Lower leg skin (tissue), 4 donors: ENCODE measurements around the gene LYG1. TPM values are rescaled to one million over a fixed set of nuclear protein-coding genes. Genes with fewer than 3 reads are reported as not detected.

Experiments
- DNase-seq, 2 donors: peaks; one replicate each; pipeline ENCODE4 v3.0.0-alpha.2; 2019; ENCODE audit warnings: low spot score in 2 of 2
- H3K4me3 ChIP-seq: fragments of 200-600 bp; sonication (generic); 2 replicates; pipeline ENCODE4 v1.5.1; 2017; ENCODE audit warnings: mild to moderate bottlenecking, low read depth; ENCODE audit not compliant: poor library complexity, severe bottlenecking
- POLR2A ChIP-seq, 2 donors: fragments of 450-650 bp; IDR thresholded peaks; one replicate each; pipeline ENCODE4 v1.6.1; 2016 to 2017; ENCODE audit warnings: antibody characterized with exemption in 2 of 2, mild to moderate bottlenecking in 1 of 2, moderate library complexity in 1 of 2
- WGBS, 2 donors: methylation state at CpG; one replicate each; pipeline ENCODE4 v1.1.5; 2018; 5-methylcytosine and 5-hydroxymethylcytosine counted together
- intact Hi-C: fragments of 100-400 bp; cut with DNase I; formaldehyde crosslinking; loops from one replicate; pipeline ENCODE4 v1.15.0; 2023; ENCODE audit warnings: low total_unique reads
- total RNA-seq, 4 donors: library from RNA; depleted of rRNA; stranded (reverse); fragments of >200 nt; gene quantifications; one replicate each; pipeline ENCODE4 v1.1.0, GENCODE V29; 2016
- TF ChIP-seq, protein P1 (sequence below), 3 donors: fragments of 450-650 bp; IDR thresholded peaks; one replicate each; pipeline ENCODE4 v1.5.1; 2016; ENCODE audit warnings: antibody characterized with exemption in 3 of 3, mild to moderate bottlenecking in 3 of 3, moderate library complexity in 2 of 3

LYG1 gene
- total RNA-seq, 4 donors from 2014 or later, result 0.97 to 1.7 TPM; not detected in 2

DNA sequence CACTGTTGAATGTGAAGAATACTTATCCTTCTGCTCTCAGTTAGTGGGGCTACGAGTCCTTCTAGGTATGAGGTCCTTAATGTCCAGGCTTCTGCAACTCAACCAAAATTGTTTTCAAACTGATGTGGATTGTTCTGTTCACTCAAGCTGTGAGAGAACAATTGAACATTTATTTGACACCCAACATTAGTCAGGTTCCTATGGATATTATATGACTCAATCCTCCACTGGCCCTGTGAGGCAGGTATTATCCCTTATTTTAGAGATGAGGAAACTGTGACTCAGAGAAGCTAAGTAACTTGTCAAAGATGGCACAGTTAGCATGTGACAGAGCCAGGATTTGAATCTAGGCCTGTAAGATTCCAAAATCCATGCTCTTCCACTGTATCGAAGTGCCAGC is 44.3 kb downstream of the LYG1 start:
- no peak for DNase-seq
- WGBS, 2 donors, result 93 to 94% methylated on average over 2 of the region's 2 CpGs
- intact Hi-C loops, result no loop called here
- TF ChIP-seq, protein P1, sequence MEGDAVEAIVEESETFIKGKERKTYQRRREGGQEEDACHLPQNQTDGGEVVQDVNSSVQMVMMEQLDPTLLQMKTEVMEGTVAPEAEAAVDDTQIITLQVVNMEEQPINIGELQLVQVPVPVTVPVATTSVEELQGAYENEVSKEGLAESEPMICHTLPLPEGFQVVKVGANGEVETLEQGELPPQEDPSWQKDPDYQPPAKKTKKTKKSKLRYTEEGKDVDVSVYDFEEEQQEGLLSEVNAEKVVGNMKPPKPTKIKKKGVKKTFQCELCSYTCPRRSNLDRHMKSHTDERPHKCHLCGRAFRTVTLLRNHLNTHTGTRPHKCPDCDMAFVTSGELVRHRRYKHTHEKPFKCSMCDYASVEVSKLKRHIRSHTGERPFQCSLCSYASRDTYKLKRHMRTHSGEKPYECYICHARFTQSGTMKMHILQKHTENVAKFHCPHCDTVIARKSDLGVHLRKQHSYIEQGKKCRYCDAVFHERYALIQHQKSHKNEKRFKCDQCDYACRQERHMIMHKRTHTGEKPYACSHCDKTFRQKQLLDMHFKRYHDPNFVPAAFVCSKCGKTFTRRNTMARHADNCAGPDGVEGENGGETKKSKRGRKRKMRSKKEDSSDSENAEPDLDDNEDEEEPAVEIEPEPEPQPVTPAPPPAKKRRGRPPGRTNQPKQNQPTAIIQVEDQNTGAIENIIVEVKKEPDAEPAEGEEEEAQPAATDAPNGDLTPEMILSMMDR (IDR thresholded peaks at IDR 0.05), result no peak
- TF ChIP-seq POLR2A (IDR thresholded peaks at IDR 0.05), result no peak
- H3K4me3 ChIP-seq, result no peak overlapping the region

DNA sequence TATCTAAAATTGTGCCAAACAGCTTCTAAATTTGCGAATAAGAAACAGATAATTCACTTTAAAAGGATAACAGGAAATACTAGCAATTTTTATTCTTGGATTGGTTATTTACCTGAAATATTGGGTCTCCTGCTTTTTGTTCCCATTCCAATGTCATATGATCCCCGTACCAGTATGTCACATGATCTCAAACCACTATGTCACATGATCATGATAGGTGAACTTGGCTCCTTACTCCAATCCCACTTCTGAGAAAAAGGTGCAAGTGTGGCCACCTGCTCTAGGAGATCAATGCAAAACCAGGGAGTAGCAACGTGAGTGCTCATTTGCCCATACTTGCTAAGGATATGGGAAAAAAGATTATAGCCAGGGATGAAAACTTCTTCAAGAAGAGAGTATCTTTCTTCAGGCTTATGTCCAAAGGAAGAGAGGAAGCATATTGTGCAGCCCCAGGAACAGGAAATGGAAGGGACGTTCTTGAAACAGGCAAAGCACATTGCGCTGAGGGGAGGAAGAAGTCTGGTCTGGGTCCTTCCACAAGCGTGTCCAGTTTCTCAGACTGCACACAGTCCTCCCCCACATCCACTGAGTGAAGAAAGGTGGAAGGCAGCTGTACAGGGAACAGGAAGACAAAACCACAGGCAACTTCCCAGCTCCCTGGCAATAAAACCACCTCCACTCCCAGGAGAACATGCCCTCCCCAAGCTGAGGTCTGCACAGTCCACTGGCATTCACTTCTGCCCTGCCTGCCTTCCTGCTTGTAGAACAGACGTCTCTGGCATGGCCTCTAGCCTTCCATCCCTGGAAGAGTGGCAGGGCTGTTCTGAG is 45.3 kb downstream of the LYG1 start, which contains the start of gene LYG2:
Gene LYG2, minus strand, starts transcription at position 176 of the 828 bp plus-strand sequence. CDS start 1,406 bp downstream, outside the sequence.
- WGBS, 2 donors, result 78 to 79% methylated on average over 7 of the region's 7 CpGs
- intact Hi-C loops, result no loop called here
- DNase-seq, result no peak
- TF ChIP-seq, protein P1 (IDR thresholded peaks at IDR 0.05), result no peak
- TF ChIP-seq POLR2A (IDR thresholded peaks at IDR 0.05), result no peak
- H3K4me3 ChIP-seq, result no peak within 1 kb of the TSS

- no peak for DNase-seq
- intact Hi-C loops, result no loop called here
- TF ChIP-seq POLR2A (IDR thresholded peaks at IDR 0.05), result no peak
- TF ChIP-seq, protein P1 (IDR thresholded peaks at IDR 0.05), result no peak
- 92 to 95% methylated on average over 2 of the region's 2 CpGs for WGBS, 2 donors
- H3K4me3 ChIP-seq, result no peak overlapping the region
Observed at GRCh38 chr2:99249951-99250350, 51.0 kb downstream of the LYG1 start.

DNA sequence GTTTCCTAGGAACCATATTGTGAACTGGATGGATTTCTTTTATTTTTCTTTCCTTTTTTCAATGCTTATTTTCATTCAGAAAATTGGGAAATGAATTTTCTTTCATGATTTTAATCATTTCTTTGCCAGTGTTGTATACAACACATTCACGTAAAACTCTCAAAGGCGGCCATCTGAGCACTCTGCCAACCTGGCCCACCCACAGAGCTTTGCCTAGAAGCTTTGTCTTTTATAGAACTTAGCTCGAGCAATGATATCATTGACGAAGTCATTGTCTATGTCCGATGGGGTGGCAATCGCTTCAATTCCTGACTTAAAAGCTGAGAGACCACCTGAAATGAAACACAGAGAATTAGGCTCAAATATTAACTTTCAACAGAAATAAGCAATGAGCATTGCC is 58.8 kb downstream of the LYG1 start:
- no peak overlapping the region for H3K4me3 ChIP-seq
- TF ChIP-seq, protein P1 (IDR thresholded peaks at IDR 0.05), result no peak
- TF ChIP-seq POLR2A (IDR thresholded peaks at IDR 0.05), result no peak
- intact Hi-C loops, result no loop called here
- DNase-seq, result no peak
- WGBS, 2 donors, result 70 to 73% methylated on average over 6 of the region's 6 CpGs

- DNase-seq, result no peak
- TF ChIP-seq, protein P1 (IDR thresholded peaks at IDR 0.05), result no peak
- no peak for TF ChIP-seq POLR2A (IDR thresholded peaks at IDR 0.05)
- no peak overlapping the region for H3K4me3 ChIP-seq
- intact Hi-C loops, result no loop called here
- WGBS, 2 donors, result 88 to 96% methylated on average over 6 of the region's 6 CpGs
Observed at GRCh38 chr2:99240431-99240830, 60.6 kb downstream of the LYG1 start.
